GM12878 (cell line): ENCODE data around the gene MRPS18B. TPM values are rescaled to one million over a fixed set of nuclear protein-coding genes. Genes with fewer than 3 reads are reported as not detected.

Experiments used
- ATF7 ChIP-seq: fragments of 450-650 bp; IDR thresholded peaks from 2 replicates; pipeline ENCODE4 v1.6.1; 2016; ENCODE audit warnings: low read depth, mild to moderate bottlenecking
- BHLHE40 ChIP-seq, 2 experiments: fragments of 450-650 bp in 1 of 2; IDR thresholded peaks; 2 replicates each; pipeline ENCODE4 v1.6.1; 2011 to 2017; ENCODE audit warnings: low read depth in 2 of 2, borderline replicate concordance in 1 of 2, improper control_type of control experiment in 1 of 2, low read length in 1 of 2, mild to moderate bottlenecking in 1 of 2
- BMI1 ChIP-seq: fragments of 450-650 bp; IDR thresholded peaks from 2 replicates; pipeline ENCODE4 v1.6.1; 2016; ENCODE audit warnings: mild to moderate bottlenecking, moderate library complexity, borderline replicate concordance
- CHD4 ChIP-seq: fragments of 200-600 bp; sonication (generic); IDR thresholded peaks from 2 replicates; pipeline ENCODE4 v1.6.1; 2016; ENCODE audit warnings: mild to moderate bottlenecking
- EZH2 ChIP-seq: IDR thresholded peaks from 2 replicates; pipeline ENCODE4 v1.6.1; 2012; ENCODE audit warnings: low read depth, mild to moderate bottlenecking, control low read depth, inconsistent platforms, low read length, borderline replicate concordance; ENCODE audit not compliant: control insufficient read depth
- FOXM1 ChIP-seq: IDR thresholded peaks from 2 replicates; pipeline ENCODE4 v1.6.1; 2012; ENCODE audit warnings: low read depth, mild to moderate bottlenecking, inconsistent platforms, low read length, moderate library complexity
- HCFC1 ChIP-seq: fragments of 150-350 bp; IDR thresholded peaks from 2 replicates; pipeline ENCODE4 v1.6.1; 2014; ENCODE audit warnings: low read length
- HDAC2 ChIP-seq: fragments of 200-600 bp; sonication (generic); IDR thresholded peaks from 2 replicates; pipeline ENCODE4 v1.6.1; 2017
- IRF4 ChIP-seq: IDR thresholded peaks from 2 replicates; pipeline ENCODE4 v1.6.1; 2011; ENCODE audit warnings: low read depth, low read length
- KLF5 ChIP-seq: fragments of 450-650 bp; IDR thresholded peaks from 2 replicates; pipeline ENCODE4 v1.6.1; 2014; ENCODE audit warnings: mild to moderate bottlenecking; ENCODE audit not compliant: partially characterized antibody
- MEF2B ChIP-seq: fragments of 450-650 bp; IDR thresholded peaks from 2 replicates; pipeline ENCODE4 v1.6.1; 2018; ENCODE audit warnings: mild to moderate bottlenecking, moderate library complexity; ENCODE audit not compliant: partially characterized antibody, poor library complexity, severe bottlenecking
- NBN ChIP-seq: fragments of 450-650 bp; IDR thresholded peaks from 2 replicates; pipeline ENCODE4 v1.6.1; 2016
- NFIC ChIP-seq: IDR thresholded peaks from 2 replicates; pipeline ENCODE4 v1.6.1; 2012; ENCODE audit warnings: low read depth, mild to moderate bottlenecking, inconsistent platforms, low read length, moderate library complexity
- PAX5 ChIP-seq: IDR thresholded peaks from 2 replicates; pipeline ENCODE4 v1.6.1; 2011; ENCODE audit warnings: low read depth, low read length, borderline replicate concordance
- PAX8 ChIP-seq: fragments of 450-650 bp; IDR thresholded peaks from 2 replicates; pipeline ENCODE4 v1.6.1; 2017; ENCODE audit warnings: mild to moderate bottlenecking, moderate library complexity
- POLR2A ChIP-seq: IDR thresholded peaks from 2 replicates; pipeline ENCODE4 v1.6.1; 2011; ENCODE audit warnings: low read depth, mild to moderate bottlenecking, low read length
- RAD51 ChIP-seq: fragments of 450-650 bp; IDR thresholded peaks from 2 replicates; pipeline ENCODE4 v1.6.1; 2016; ENCODE audit warnings: moderate library complexity, mild to moderate bottlenecking, inconsistent platforms
- RFX5 ChIP-seq: IDR thresholded peaks from 2 replicates; pipeline ENCODE4 v1.6.1; 2011; ENCODE audit warnings: low read depth, low read length, improper control_type of control experiment
- SMAD5 ChIP-seq: IDR thresholded peaks from 2 replicates; pipeline ENCODE4 v1.6.1; 2016; ENCODE audit warnings: antibody characterized with exemption, low read depth
- SMARCA5 ChIP-seq: fragments of 450-650 bp; IDR thresholded peaks from 2 replicates; pipeline ENCODE4 v1.6.1; 2017; ENCODE audit warnings: mild to moderate bottlenecking
- SP1 ChIP-seq: IDR thresholded peaks from one replicate; pipeline ENCODE4 v1.6.1; 2011; ENCODE audit warnings: low read depth, low read length
- STAT1 ChIP-seq: fragments of 450-650 bp; conservative IDR thresholded peaks from 2 replicates; pipeline ENCODE4 v1.6.1; 2014; ENCODE audit warnings: antibody characterized with exemption, mild to moderate bottlenecking
- TBL1XR1 ChIP-seq: IDR thresholded peaks from 2 replicates; pipeline ENCODE4 v1.6.1; 2012; ENCODE audit warnings: low read depth, low read length, improper control_type of control experiment
- polyA plus RNA-seq, 11 experiments: library from polyadenylated mRNA; depleted of rRNA in 4 of 11; unstranded in 6 of 11; stranded (reverse) in 5 of 11; fragments of >200 nt; fragmentation: Nextera tagmentation in 4 of 11; fragmentation: Illumina TruSeq in 1 of 11; extraction: Ambion mirVana in 4 of 11; extraction: Trizol in 1 of 11; gene quantifications; 1 replicate in 1 of 11; 2 replicates in 10 of 11; pipeline versions ENCODE4 v1.2.1 to v1.2.3, GENCODE V29; 2011 to 2016; ENCODE audit warnings: inconsistent platforms in 2 of 11, missing spikeins in 2 of 11, low read depth in 1 of 11
- total RNA-seq, 4 experiments: library from RNA; depleted of rRNA in 3 of 4; stranded (reverse); fragments of >200 nt in 3 of 4; fragmentation: Illumina TruSeq in 1 of 4; extraction: Trizol in 1 of 4; gene quantifications; 2 replicates each; pipeline versions ENCODE4 v1.2.1 to v1.2.3, GENCODE V29; 2013 to 2021
- TF ChIP-seq, protein P1 (sequence below): IDR thresholded peaks from 2 replicates; pipeline ENCODE4 v1.6.1; 2011; ENCODE audit warnings: low read depth, low read length, improper control_type of control experiment, borderline replicate concordance
- TF ChIP-seq, protein P2 (sequence below): fragments of 450-650 bp; IDR thresholded peaks from 2 replicates; pipeline ENCODE4 v1.6.1; 2017; ENCODE audit warnings: borderline replicate concordance
- TF ChIP-seq, protein P3 (sequence below): fragments of 450-650 bp; IDR thresholded peaks from 2 replicates; pipeline ENCODE4 v1.6.1; 2017; ENCODE audit warnings: mild to moderate bottlenecking, moderate library complexity

Gene MRPS18B
- total and polyA plus RNA-seq, 10 of the 15 experiments (the other 5 are each of a cell fraction or from before 2014, with no cell fraction given): 80.9 to 259 (median 140) TPM

DNA sequence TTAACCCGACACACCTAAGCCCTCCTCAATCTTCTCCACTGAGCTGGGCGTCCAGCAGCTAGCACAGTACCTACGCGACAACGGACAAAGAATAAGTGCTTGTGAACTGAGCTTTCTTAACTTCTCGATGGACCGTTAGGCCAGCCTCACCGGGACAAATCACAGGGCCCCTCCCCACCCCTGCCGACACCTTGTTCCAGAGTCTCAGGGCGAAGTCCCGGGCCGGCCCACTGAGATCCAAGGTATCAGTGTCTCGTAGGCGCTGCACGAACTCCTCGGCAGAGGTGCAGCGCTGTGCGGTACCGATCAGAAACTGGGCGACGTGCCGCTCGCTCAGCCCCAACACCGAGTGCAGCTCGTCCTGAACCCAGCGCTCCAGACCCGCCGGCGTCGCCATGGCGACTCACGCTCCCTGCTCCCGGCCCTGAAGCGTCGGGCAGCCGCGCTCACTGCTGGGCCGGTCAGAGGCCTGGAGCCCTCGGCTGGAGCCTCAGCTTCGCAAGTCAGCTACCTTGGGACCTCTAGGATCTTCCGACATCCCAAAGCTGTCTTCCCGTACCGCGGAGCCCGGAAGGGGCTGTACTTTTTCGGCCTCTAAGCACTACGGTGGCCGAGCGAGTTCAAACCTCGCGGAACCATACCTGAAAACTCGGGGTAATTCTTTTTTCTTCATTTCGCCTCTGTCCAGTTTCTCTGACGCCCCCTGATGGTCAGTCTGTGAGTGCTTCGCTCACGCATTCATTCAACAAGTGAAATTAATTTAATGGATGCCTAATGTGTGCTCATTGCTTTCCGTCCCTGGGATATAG lies 55.0 kb downstream of the MRPS18B start, which contains the start of gene DHX16 (continued):
- TF ChIP-seq, protein P1, sequence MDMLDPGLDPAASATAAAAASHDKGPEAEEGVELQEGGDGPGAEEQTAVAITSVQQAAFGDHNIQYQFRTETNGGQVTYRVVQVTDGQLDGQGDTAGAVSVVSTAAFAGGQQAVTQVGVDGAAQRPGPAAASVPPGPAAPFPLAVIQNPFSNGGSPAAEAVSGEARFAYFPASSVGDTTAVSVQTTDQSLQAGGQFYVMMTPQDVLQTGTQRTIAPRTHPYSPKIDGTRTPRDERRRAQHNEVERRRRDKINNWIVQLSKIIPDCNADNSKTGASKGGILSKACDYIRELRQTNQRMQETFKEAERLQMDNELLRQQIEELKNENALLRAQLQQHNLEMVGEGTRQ: no peak
- TF ChIP-seq STAT1 (0 out of 2 replicates have a peak, but pooled peaks have one; percentile 74), SMAD5 (peak; percentile 66; the same call in 1 of the 2 replicates), IRF4 (no peak), HDAC2 (no peak), TBL1XR1 (no peak), POLR2A (peak; percentile 70), FOXM1 (no peak), BHLHE40 (IDR thresholded peaks at IDR 0.05; ENCODE audit: borderline replicate concordance in 1 of 2, low read depth in 2 of 2, low read length in 1 of 2) (peak; percentile 14 to 41; a peak in 1 of 4 replicates), HCFC1 (no peak; the same call in 1 of the 2 replicates), RFX5 (no peak), SMARCA5 (peak; percentile 97), RAD51 (no peak), PAX5 (no peak), KLF5 (no peak), SP1 (peak; percentile 10), ATF7 (peak; percentile 50; the same call in 1 of the 2 replicates), CHD4 (no peak), NFIC (no peak), EZH2 (no peak), PAX8 (no peak), NBN (no peak; the same call in none of the 2 replicates), BMI1 (peak; percentile 82), MEF2B (no peak)
- TF ChIP-seq, protein P2, sequence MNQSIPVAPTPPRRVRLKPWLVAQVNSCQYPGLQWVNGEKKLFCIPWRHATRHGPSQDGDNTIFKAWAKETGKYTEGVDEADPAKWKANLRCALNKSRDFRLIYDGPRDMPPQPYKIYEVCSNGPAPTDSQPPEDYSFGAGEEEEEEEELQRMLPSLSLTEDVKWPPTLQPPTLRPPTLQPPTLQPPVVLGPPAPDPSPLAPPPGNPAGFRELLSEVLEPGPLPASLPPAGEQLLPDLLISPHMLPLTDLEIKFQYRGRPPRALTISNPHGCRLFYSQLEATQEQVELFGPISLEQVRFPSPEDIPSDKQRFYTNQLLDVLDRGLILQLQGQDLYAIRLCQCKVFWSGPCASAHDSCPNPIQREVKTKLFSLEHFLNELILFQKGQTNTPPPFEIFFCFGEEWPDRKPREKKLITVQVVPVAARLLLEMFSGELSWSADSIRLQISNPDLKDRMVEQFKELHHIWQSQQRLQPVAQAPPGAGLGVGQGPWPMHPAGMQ: no peak
- TF ChIP-seq, protein P3, sequence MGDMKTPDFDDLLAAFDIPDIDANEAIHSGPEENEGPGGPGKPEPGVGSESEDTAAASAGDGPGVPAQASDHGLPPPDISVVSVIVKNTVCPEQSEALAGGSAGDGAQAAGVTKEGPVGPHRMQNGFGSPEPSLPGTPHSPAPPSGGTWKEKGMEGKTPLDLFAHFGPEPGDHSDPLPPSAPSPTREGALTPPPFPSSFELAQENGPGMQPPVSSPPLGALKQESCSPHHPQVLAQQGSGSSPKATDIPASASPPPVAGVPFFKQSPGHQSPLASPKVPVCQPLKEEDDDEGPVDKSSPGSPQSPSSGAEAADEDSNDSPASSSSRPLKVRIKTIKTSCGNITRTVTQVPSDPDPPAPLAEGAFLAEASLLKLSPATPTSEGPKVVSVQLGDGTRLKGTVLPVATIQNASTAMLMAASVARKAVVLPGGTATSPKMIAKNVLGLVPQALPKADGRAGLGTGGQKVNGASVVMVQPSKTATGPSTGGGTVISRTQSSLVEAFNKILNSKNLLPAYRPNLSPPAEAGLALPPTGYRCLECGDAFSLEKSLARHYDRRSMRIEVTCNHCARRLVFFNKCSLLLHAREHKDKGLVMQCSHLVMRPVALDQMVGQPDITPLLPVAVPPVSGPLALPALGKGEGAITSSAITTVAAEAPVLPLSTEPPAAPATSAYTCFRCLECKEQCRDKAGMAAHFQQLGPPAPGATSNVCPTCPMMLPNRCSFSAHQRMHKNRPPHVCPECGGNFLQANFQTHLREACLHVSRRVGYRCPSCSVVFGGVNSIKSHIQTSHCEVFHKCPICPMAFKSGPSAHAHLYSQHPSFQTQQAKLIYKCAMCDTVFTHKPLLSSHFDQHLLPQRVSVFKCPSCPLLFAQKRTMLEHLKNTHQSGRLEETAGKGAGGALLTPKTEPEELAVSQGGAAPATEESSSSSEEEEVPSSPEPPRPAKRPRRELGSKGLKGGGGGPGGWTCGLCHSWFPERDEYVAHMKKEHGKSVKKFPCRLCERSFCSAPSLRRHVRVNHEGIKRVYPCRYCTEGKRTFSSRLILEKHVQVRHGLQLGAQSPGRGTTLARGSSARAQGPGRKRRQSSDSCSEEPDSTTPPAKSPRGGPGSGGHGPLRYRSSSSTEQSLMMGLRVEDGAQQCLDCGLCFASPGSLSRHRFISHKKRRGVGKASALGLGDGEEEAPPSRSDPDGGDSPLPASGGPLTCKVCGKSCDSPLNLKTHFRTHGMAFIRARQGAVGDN: no peak
